HepG2 (cell line): ENCODE measurements around the gene LTC4S. TPM values are rescaled to one million over a fixed set of nuclear protein-coding genes. Genes with fewer than 3 reads are reported as not detected.

Source experiments
- ARNT2 ChIP-seq: sonication (generic); formaldehyde crosslinking; IDR thresholded peaks from 2 replicates; pipeline ENCODE4 v1.8.0; 2022; ENCODE audit warnings: mild to moderate bottlenecking, low read depth, missing genetic modification reagents, moderate library complexity
- KDM4B ChIP-seq: sonication (generic); formaldehyde crosslinking; IDR thresholded peaks from 2 replicates; pipeline ENCODE4 v1.4.0; 2020; ENCODE audit warnings: missing genetic modification reagents
- NR2C2 ChIP-seq: sonication (generic); formaldehyde crosslinking; IDR thresholded peaks from 2 replicates; pipeline ENCODE4 v1.4.0; 2020; ENCODE audit warnings: missing genetic modification reagents, mild to moderate bottlenecking, moderate library complexity, borderline replicate concordance
- RFXAP ChIP-seq: sonication (generic); formaldehyde crosslinking; IDR thresholded peaks from 2 replicates; pipeline ENCODE4 v1.4.0; 2020; ENCODE audit warnings: missing genetic modification reagents, borderline replicate concordance
- USF2 ChIP-seq, 2 experiments: sonication (generic) in 1 of 2; formaldehyde crosslinking in 1 of 2; IDR thresholded peaks; 2 replicates each; pipeline versions ENCODE4 v1.5.1 to v1.6.1; 2011 to 2020; ENCODE audit warnings: borderline replicate concordance in 1 of 2, low read depth in 1 of 2, low read length in 1 of 2, mild to moderate bottlenecking in 1 of 2, missing genetic modification reagents in 1 of 2, moderate library complexity in 1 of 2
- ZBTB7B ChIP-seq: sonication (generic); formaldehyde crosslinking; IDR thresholded peaks from 2 replicates; pipeline ENCODE4 v1.4.0; 2020; ENCODE audit warnings: missing genetic modification reagents
- ZFY ChIP-seq: sonication (generic); formaldehyde crosslinking; IDR thresholded peaks from 2 replicates; pipeline ENCODE4 v1.4.0; 2020; ENCODE audit warnings: missing genetic modification reagents
- ZNF251 ChIP-seq: sonication (generic); formaldehyde crosslinking; IDR thresholded peaks from 2 replicates; pipeline ENCODE4 v1.9.0; 2021; ENCODE audit warnings: mild to moderate bottlenecking, missing genetic modification reagents
- ZNF720 ChIP-seq: sonication (generic); formaldehyde crosslinking; IDR thresholded peaks from 2 replicates; pipeline ENCODE4 v1.4.0; 2020; ENCODE audit warnings: missing genetic modification reagents
- ZNF788 ChIP-seq: sonication (generic); formaldehyde crosslinking; IDR thresholded peaks from 2 replicates; pipeline ENCODE4 v1.5.0; 2020; ENCODE audit warnings: mild to moderate bottlenecking, missing genetic modification reagents, borderline replicate concordance
- polyA plus RNA-seq, 8 experiments: library from polyadenylated mRNA; depleted of rRNA in 3 of 8; stranded (reverse) in 7 of 8; unstranded in 1 of 8; fragments of >200 nt; fragmentation: Illumina TruSeq in 4 of 8; extraction: Trizol in 4 of 8; gene quantifications; 2 replicates each; pipeline versions ENCODE4 v1.2.1 to v1.2.3, GENCODE V29; 2011 to 2016; ENCODE audit warnings: low read depth in 4 of 8, missing spikeins in 1 of 8, mixed read lengths in 1 of 8; ENCODE audit not compliant: insufficient read depth in 1 of 8
- total RNA-seq, 5 experiments: library from RNA; depleted of rRNA; stranded (reverse); fragments of >200 nt; fragmentation: Illumina TruSeq; extraction: Trizol; gene quantifications; 2 replicates each; pipeline ENCODE4 v1.2.3, GENCODE V29; 2016; ENCODE audit warnings: low read depth in 1 of 5
- TF ChIP-seq, protein P1 (sequence below): sonication (generic); formaldehyde crosslinking; IDR thresholded peaks from 2 replicates; pipeline ENCODE4 v1.4.0; 2020; ENCODE audit warnings: mild to moderate bottlenecking, missing genetic modification reagents, borderline replicate concordance
- TF ChIP-seq, protein P2 (sequence below): sonication (generic); formaldehyde crosslinking; IDR thresholded peaks from 2 replicates; pipeline ENCODE4 v1.4.0; 2020; ENCODE audit warnings: missing genetic modification reagents
- TF ChIP-seq, protein P3 (sequence below): sonication (generic); formaldehyde crosslinking; IDR thresholded peaks from 2 replicates; pipeline ENCODE4 v1.4.0; 2020; ENCODE audit warnings: missing genetic modification reagents
- TF ChIP-seq, protein P4 (sequence below): sonication (generic); formaldehyde crosslinking; IDR thresholded peaks from 2 replicates; pipeline ENCODE4 v1.4.0; 2020; ENCODE audit warnings: missing genetic modification reagents, borderline replicate concordance

Gene LTC4S
- total and polyA plus RNA-seq, 2 of the 13 experiments (the other 11 are each of a cell fraction or from before 2014, with no cell fraction given): 0.35 TPM; not detected in 1

DNA sequence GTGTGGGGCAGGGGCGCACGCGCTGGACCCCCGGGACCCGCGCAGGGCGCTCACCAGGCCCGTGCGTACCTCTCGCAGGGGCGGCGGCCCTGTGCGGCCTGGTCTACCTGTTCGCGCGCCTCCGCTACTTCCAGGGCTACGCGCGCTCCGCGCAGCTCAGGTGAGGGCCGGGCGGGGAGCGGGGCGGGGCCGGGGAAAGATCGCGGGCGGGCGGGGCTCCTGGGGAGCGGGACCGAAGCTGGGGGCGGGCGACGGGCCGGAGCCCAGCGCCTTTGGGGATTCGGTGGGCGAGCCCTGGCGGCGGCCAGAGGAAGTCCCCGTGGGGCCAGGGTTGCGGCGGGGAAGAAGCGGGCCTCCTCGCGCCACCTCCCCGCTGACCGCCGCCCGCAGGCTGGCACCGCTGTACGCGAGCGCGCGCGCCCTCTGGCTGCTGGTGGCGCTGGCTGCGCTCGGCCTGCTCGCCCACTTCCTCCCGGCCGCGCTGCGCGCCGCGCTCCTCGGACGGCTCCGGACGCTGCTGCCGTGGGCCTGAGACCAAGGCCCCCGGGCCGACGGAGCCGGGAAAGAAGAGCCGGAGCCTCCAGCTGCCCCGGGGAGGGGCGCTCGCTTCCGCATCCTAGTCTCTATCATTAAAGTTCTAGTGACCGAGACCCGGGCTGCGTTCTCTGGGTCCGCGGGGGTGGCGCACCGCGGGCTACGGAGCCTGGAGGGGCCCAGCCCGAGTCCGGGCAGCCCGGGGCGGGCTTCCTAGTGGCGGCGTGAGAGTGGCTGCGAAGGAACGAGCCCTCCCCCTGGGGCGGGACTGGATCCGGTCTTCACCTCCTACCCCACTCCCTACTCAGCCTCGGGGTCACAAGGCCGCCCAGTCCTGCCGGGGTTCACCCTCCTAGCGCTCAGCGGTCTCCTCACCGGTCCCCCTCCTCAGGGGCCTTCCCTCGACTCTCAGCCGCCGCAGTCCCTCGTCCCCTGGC lies 2.4 kb downstream of the LTC4S start (continued):
- TF ChIP-seq USF2 (IDR thresholded peaks at IDR 0.05; ENCODE audit: low read depth, low read length) (no peak), USF2 (CRISPR knock-in tag; IDR thresholded peaks at IDR 0.05; ENCODE audit: borderline replicate concordance) (no peak), ZNF720 (CRISPR knock-in tag) (no peak), KDM4B (CRISPR knock-in tag) (no peak), ZNF251 (CRISPR knock-in tag) (no peak), ZNF788 (peak; percentile 50), NR2C2 (peak; percentile 43; the same call in 1 of the 2 replicates), ARNT2 (CRISPR knock-in tag) (peak; percentile 87), RFXAP (peak; percentile 23; the same call in 1 of the 2 replicates), ZFY (CRISPR knock-in tag) (peak; percentile 92), ZBTB7B (CRISPR knock-in tag) (no peak; the same call in 1 of the 2 replicates)
- TF ChIP-seq, protein P1, sequence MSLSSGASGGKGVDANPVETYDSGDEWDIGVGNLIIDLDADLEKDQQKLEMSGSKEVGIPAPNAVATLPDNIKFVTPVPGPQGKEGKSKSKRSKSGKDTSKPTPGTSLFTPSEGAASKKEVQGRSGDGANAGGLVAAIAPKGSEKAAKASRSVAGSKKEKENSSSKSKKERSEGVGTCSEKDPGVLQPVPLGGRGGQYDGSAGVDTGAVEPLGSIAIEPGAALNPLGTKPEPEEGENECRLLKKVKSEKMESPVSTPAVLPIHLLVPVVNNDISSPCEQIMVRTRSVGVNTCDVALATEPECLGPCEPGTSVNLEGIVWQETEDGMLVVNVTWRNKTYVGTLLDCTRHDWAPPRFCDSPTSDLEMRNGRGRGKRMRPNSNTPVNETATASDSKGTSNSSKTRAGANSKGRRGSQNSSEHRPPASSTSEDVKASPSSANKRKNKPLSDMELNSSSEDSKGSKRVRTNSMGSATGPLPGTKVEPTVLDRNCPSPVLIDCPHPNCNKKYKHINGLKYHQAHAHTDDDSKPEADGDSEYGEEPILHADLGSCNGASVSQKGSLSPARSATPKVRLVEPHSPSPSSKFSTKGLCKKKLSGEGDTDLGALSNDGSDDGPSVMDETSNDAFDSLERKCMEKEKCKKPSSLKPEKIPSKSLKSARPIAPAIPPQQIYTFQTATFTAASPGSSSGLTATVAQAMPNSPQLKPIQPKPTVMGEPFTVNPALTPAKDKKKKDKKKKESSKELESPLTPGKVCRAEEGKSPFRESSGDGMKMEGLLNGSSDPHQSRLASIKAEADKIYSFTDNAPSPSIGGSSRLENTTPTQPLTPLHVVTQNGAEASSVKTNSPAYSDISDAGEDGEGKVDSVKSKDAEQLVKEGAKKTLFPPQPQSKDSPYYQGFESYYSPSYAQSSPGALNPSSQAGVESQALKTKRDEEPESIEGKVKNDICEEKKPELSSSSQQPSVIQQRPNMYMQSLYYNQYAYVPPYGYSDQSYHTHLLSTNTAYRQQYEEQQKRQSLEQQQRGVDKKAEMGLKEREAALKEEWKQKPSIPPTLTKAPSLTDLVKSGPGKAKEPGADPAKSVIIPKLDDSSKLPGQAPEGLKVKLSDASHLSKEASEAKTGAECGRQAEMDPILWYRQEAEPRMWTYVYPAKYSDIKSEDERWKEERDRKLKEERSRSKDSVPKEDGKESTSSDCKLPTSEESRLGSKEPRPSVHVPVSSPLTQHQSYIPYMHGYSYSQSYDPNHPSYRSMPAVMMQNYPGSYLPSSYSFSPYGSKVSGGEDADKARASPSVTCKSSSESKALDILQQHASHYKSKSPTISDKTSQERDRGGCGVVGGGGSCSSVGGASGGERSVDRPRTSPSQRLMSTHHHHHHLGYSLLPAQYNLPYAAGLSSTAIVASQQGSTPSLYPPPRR (CRISPR knock-in tag): peak; percentile 42; the same call in 1 of the 2 replicates
- TF ChIP-seq, protein P2, sequence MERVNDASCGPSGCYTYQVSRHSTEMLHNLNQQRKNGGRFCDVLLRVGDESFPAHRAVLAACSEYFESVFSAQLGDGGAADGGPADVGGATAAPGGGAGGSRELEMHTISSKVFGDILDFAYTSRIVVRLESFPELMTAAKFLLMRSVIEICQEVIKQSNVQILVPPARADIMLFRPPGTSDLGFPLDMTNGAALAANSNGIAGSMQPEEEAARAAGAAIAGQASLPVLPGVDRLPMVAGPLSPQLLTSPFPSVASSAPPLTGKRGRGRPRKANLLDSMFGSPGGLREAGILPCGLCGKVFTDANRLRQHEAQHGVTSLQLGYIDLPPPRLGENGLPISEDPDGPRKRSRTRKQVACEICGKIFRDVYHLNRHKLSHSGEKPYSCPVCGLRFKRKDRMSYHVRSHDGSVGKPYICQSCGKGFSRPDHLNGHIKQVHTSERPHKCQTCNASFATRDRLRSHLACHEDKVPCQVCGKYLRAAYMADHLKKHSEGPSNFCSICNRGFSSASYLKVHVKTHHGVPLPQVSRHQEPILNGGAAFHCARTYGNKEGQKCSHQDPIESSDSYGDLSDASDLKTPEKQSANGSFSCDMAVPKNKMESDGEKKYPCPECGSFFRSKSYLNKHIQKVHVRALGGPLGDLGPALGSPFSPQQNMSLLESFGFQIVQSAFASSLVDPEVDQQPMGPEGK: peak; percentile 43
- TF ChIP-seq, protein P3, sequence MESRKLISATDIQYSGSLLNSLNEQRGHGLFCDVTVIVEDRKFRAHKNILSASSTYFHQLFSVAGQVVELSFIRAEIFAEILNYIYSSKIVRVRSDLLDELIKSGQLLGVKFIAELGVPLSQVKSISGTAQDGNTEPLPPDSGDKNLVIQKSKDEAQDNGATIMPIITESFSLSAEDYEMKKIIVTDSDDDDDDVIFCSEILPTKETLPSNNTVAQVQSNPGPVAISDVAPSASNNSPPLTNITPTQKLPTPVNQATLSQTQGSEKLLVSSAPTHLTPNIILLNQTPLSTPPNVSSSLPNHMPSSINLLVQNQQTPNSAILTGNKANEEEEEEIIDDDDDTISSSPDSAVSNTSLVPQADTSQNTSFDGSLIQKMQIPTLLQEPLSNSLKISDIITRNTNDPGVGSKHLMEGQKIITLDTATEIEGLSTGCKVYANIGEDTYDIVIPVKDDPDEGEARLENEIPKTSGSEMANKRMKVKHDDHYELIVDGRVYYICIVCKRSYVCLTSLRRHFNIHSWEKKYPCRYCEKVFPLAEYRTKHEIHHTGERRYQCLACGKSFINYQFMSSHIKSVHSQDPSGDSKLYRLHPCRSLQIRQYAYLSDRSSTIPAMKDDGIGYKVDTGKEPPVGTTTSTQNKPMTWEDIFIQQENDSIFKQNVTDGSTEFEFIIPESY (CRISPR knock-in tag): peak; percentile 29; the same call in 1 of the 2 replicates
- TF ChIP-seq, protein P4, sequence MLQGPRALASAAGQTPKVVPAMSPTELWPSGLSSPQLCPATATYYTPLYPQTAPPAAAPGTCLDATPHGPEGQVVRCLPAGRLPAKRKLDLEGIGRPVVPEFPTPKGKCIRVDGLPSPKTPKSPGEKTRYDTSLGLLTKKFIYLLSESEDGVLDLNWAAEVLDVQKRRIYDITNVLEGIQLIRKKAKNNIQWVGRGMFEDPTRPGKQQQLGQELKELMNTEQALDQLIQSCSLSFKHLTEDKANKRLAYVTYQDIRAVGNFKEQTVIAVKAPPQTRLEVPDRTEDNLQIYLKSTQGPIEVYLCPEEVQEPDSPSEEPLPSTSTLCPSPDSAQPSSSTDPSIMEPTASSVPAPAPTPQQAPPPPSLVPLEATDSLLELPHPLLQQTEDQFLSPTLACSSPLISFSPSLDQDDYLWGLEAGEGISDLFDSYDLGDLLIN (CRISPR knock-in tag): 0 out of 2 replicates have a peak, but pooled peaks have one; percentile 36
